Heart left ventricle (tissue), 16 donors: Measurements from ENCODE around the gene MYO7B. TPM values are rescaled to one million over a fixed set of nuclear protein-coding genes. Genes with fewer than 3 reads are reported as not detected.

Experiments
- ATAC-seq, 4 donors: fragments of 200-7000 bp; cut with Tn5 transposase; one replicate each; pipeline ENCODE4 v1.9.1; 2020 to 2022; ENCODE audit warnings: moderate library complexity in 4 of 4, mild to moderate bottlenecking in 3 of 4, moderate number of reproducible peaks in 1 of 4
- DNase-seq, 5 donors: peaks; one replicate each; pipeline ENCODE4 v3.0.0-alpha.2; 2020
- H3K27ac ChIP-seq, 12 donors: fragments of 200-600 bp; sonication (generic) in 4 of 12; one replicate each; pipeline versions ENCODE4 v1.5.0 to v1.8.0; 2016 to 2022; ENCODE audit warnings: mild to moderate bottlenecking in 2 of 12
- H3K27me3 ChIP-seq, 9 donors: fragments of 200-600 bp; sonication (generic) in 2 of 9; one replicate each; pipeline versions ENCODE4 v1.5.1 to v1.8.0; 2016 to 2022; ENCODE audit warnings: mild to moderate bottlenecking in 3 of 9
- H3K36me3 ChIP-seq, 9 donors: fragments of 200-600 bp; sonication (generic) in 2 of 9; one replicate each; pipeline versions ENCODE4 v1.5.0 to v1.8.0; 2018 to 2022; ENCODE audit warnings: mild to moderate bottlenecking in 2 of 9
- H3K4me1 ChIP-seq, 12 donors: fragments of 200-600 bp; sonication (generic) in 4 of 12; one replicate each; pipeline versions ENCODE4 v1.5.0 to v1.8.0; 2016 to 2022; ENCODE audit warnings: mild to moderate bottlenecking in 3 of 12
- H3K4me3 ChIP-seq, 12 donors: fragments of 200-600 bp; sonication (generic) in 4 of 12; one replicate each; pipeline versions ENCODE4 v1.5.0 to v1.8.0; 2017 to 2022; ENCODE audit warnings: mild to moderate bottlenecking in 9 of 12, moderate library complexity in 4 of 12
- H3K9me3 ChIP-seq, 12 donors: fragments of 200-600 bp; sonication (generic) in 4 of 12; one replicate each; pipeline versions ENCODE4 v1.5.0 to v1.8.0; 2016 to 2022; ENCODE audit warnings: mild to moderate bottlenecking in 1 of 12
- POLR2A ChIP-seq, 2 donors: fragments of 450-650 bp; IDR thresholded peaks; one replicate each; pipeline ENCODE4 v1.6.1; 2017; ENCODE audit warnings: antibody characterized with exemption in 2 of 2, mild to moderate bottlenecking in 2 of 2, moderate library complexity in 2 of 2
- WGBS, 4 donors: extraction: QIAGEN DNeasy Blood & Tissue Kit in 2 of 4; methylation state at CpG; one replicate each; pipeline versions ENCODE4 v1.1.5 to v1.1.7; 2013 to 2018; 5-methylcytosine and 5-hydroxymethylcytosine counted together
- intact Hi-C, 10 donors: fragments of 100-400 bp; cut with DNase I; formaldehyde crosslinking; loops; one replicate each; pipeline versions ENCODE4 v1.11.1 to v1.14.2; 2022
- polyA plus RNA-seq, 2 donors: library from polyadenylated mRNA; stranded (reverse); fragments of 200-250 nt; gene quantifications; one replicate each; pipeline ENCODE4 v1.2.3, GENCODE V29; 2013
- total RNA-seq, 9 donors: library from RNA; depleted of rRNA in 2 of 9; stranded (reverse); fragments of >200 nt in 2 of 9; fragmentation: NEBNext Ultra II Directional in 3 of 9; extraction: Animal tissue kit (Norgen Biotek cat#: 25700) in 3 of 9; gene quantifications; one replicate each; pipeline versions ENCODE4 v1.1.0 to v1.2.4, GENCODE V29; 2016 to 2023
- TF ChIP-seq, protein P1 (sequence below), 12 donors: fragments of 200-600 bp; sonication (generic) in 4 of 12; IDR thresholded peaks; one replicate each; pipeline versions ENCODE4 v1.5.0 to v1.8.0; 2018 to 2022; ENCODE audit warnings: antibody characterized with exemption in 12 of 12, mild to moderate bottlenecking in 5 of 12
- donor health status: ischemic (EF 13 %, LVEDD 7.1; RV severe dilation, severe dysfunction).
- donor health status: healthy with polysubstance abuse.
- donor health status: DM: no; HTN: yes; CAD: no.
- donor health status: DM: no; HTN: no; CAD: no.
- donor health status: ischemic (EF 25% LVEDD 6.9; RV normal size, moderate dysfunction).
- donor health status: ischemic (EF 25% LVEDD 5.7; RV mildly dilated, moderate dysfunction).
- donor health status: healthy.
- donor health status: DM: yes; HTN: yes; CAD: no.
- donor health status: ischemic (EF 35%, LVEDD 5.7; RV mildly dilated, moderate dysfunction).
- donor health status: nonischemic (EF 11% LVEDD 7.7; RV severe dilation, severe dysfunction).
- donor health status: DM: yes; HTN: yes; CAD: no.
- donor health status: PGD.
- donor health status: ischemic (EF 29% LVEDD 5.4; RV normal size, mild dysfunction).
- donor health status: nonischemic (EF 23%, LVEDD 6.1; RV moderate dilation, normal function).

MYO7B gene
- total and polyA plus RNA-seq, 11 donors = 0.20 to 2.1 (median 0.90) TPM

DNA sequence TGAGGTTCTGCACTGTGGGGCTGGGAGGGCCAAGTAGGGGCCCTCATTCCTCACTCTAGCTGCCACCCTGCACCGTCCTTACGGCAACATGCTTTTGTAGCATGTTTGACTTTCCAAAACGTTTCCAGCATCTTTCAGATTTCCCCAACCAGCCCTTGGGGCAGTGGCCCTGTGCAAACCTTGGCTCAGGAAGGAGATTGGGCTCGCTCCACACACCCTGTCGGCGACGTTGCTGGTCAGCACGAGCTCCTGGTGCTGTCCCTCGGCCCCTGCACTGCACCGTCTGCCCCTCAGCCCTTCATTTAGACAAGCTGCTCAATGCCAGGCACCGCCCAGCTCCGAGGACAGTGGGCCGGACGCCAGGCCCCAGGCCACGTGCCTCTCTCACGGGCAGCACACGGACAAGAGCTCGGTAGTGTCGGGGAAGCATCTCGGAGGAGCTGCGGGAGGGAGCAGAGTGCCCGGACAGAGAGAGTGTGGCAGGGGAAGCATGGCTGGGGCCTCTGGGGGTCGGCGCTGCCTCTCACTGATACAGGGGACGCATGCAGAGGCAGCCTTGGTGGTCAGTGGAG is 117.4 kb downstream of the MYO7B start:
- H3K36me3 ChIP-seq = peaks cover 0 to 63% (median 48%) of the 10 kb centered on the region in 9 donors
- no peak for ATAC-seq
- intact Hi-C loops = loop anchor here in 3 of 10 donors (2.0 to 5.0 kb wide), 3 partner anchors 22 to 49 kb away; partner anchors contain the start of genes LIMS2 (in 1 of the 3) and SFT2D3 (in 1 of the 3)

DNA sequence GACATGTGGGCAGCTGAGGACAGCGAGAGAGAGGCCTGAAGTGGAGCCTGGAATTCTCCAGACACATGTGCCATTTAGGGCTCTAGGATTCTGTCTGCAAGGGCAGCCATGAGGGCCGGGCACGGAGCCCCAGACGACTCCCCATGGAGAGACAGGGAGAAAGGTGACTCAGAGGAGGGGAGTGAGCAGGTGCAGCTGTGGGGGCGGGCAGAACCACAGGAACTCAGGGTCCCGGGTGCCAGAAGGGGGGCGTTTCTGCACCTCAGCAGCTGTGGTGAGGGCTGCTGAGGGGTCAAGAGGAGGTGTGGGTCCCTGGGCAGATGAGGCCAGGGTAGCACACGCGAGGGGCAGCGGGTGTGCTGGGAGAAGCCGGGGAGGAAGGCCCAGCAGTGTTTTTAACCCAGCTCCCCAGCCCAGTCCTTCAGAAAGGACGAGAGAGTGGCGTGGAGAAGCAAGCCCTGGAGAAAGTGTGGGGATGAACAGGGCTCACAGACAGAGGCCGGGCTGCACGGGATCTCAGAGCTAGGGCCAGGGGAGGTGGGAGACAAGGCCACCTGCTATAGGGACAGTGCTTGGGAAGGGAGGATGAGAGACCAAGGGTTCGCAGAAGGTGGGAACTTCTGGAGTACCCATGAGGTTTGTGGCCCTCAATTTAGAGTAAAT is 118.1 kb downstream of the MYO7B start:
- H3K27ac ChIP-seq = peak overlapping the region; percentile 43 to 98 (median 84)
- no peaks in the 10 kb centered on the region for H3K9me3 ChIP-seq
- intact Hi-C loops = loop anchor here in 3 of 10 donors (2.0 to 5.0 kb wide), 3 partner anchors 21 to 49 kb away; partner anchors contain the start of genes LIMS2 (in 1 of the 3) and SFT2D3 (in 1 of the 3)
- H3K4me1 ChIP-seq = peaks cover 31 to 98% (median 94%) of the 10 kb centered on the region in 12 donors
- TF ChIP-seq, protein P1, sequence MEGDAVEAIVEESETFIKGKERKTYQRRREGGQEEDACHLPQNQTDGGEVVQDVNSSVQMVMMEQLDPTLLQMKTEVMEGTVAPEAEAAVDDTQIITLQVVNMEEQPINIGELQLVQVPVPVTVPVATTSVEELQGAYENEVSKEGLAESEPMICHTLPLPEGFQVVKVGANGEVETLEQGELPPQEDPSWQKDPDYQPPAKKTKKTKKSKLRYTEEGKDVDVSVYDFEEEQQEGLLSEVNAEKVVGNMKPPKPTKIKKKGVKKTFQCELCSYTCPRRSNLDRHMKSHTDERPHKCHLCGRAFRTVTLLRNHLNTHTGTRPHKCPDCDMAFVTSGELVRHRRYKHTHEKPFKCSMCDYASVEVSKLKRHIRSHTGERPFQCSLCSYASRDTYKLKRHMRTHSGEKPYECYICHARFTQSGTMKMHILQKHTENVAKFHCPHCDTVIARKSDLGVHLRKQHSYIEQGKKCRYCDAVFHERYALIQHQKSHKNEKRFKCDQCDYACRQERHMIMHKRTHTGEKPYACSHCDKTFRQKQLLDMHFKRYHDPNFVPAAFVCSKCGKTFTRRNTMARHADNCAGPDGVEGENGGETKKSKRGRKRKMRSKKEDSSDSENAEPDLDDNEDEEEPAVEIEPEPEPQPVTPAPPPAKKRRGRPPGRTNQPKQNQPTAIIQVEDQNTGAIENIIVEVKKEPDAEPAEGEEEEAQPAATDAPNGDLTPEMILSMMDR (IDR thresholded peaks at IDR 0.05) = no peak
- DNase-seq (peak in 3 of 5 donors; percentile 38 to 66 (median 58)), ATAC-seq (no peak)
- no peaks in the 10 kb centered on the region for H3K27me3 ChIP-seq
- 71 to 80% (median 74%) methylated on average over 16 of the region's 16 CpGs for WGBS, 4 donors
- H3K36me3 ChIP-seq = peaks cover 0 to 60% (median 46%) of the 10 kb centered on the region in 9 donors
- no peak overlapping the region for H3K4me3 ChIP-seq

More for the DNA sequence above, 117.4 kb downstream of the MYO7B start:
- WGBS, 4 donors = 46 to 51% (median 48%) methylated on average over 24 to 25 of the region's 25 CpGs
- H3K4me1 ChIP-seq = peaks cover 31 to 98% (median 94%) of the 10 kb centered on the region in 12 donors
- peak in 3 of 5 donors; percentile 26 to 64 (median 28) for DNase-seq
- no peak overlapping the region for H3K4me3 ChIP-seq
- no peaks in the 10 kb centered on the region for H3K9me3 ChIP-seq
- no peak for TF ChIP-seq POLR2A (IDR thresholded peaks at IDR 0.05)
- TF ChIP-seq, protein P1 (IDR thresholded peaks at IDR 0.05) = no peak
- no peaks in the 10 kb centered on the region for H3K27me3 ChIP-seq
- H3K27ac ChIP-seq = peak overlapping the region; percentile 43 to 98 (median 84)

DNA sequence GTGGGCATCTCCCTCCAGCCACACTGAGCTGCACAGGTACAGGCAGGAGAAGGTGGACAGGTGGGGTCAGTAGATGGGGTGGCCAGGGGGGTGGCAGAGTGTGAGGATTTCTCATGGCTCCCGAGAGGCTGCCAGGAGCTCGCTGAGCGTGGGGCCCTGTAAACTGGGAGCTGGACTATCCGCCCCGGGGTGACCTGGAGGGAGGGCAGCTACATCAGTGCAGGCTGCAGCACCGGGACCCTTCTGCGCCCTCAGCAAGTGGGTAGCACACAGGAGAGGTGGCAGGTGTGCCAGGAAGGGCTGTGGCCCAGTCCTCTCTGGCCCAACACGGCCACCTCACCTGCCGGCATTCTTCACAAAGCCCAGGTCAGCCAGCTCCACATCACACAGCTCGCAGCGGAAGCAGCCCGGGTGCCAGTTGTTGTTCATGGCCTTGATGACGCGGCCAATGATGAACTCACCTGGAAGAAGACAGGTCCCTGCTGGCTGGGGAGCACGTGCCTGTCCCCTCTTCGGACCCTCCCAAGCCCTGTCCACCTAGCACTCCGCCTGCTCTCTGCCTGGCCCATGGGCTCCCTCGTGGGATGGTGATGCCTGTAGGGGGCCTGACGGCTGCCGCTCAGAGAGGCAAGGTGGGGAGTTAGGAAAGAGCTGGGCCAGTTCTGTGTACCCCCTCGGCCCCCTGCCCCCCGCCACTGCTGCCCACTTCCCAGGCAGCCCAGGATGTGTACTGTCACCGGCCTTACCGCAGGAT is 118.8 kb downstream of the MYO7B start:
- Histone ChIP-seq H3K9me3 (no peaks in the 10 kb centered on the region), H3K27ac (peak overlapping the region; percentile 27 to 98 (median 84)), H3K36me3 (peaks cover 0 to 60% (median 45%) of the 10 kb centered on the region in 9 donors), H3K4me1 (peaks cover 35 to 100% (median 97%) of the 10 kb centered on the region in 12 donors), H3K4me3 (no peak overlapping the region), H3K27me3 (no peaks in the 10 kb centered on the region)
- DNase-seq (peak in 3 of 5 donors; percentile 24 to 61 (median 25)), ATAC-seq (no peak)
- intact Hi-C loops = loop anchor here in 2 of 10 donors (5.0 kb wide), 2 partner anchors 38 to 48 kb away; partner anchors contain the start of gene SFT2D3 (in 1 of the 2)
- WGBS, 4 donors = 85 to 96% (median 88%) methylated on average over 17 to 24 of the region's 24 CpGs
- TF ChIP-seq POLR2A (IDR thresholded peaks at IDR 0.05) = no peak
- TF ChIP-seq, protein P1 (IDR thresholded peaks at IDR 0.05) = no peak
